AG04449 (cell line): Measurements from ENCODE around the gene KDELR1.
A peak's percentile ranks its signal among the peaks of the same experiment; 100 is the strongest.

ENCODE experiments used
- CTCF ChIA-PET: fragments of 350-600 bp; formaldehyde crosslinking; extraction: SDS; loops from one replicate; lab custom pipeline; 2021; ENCODE audit warnings: antibody characterized with exemption; lab: Yijun Ruan, JAX
- POLR2A ChIA-PET: fragments of 400-600, 350-600 bp; formaldehyde crosslinking; extraction: SDS; loops from one replicate; lab custom pipeline; 2020; ENCODE audit warnings: antibody characterized with exemption, inconsistent platforms; lab: Yijun Ruan, JAX
- DNase-seq: peaks from one replicate; pipeline ENCODE4 v3.0.0-alpha.2; 2010; ENCODE audit warnings: low read depth, low spot score
- H3K4me3 ChIP-seq: 2 replicates; pipeline ENCODE4 v1.5.1; 2011; ENCODE audit warnings: low read depth, mild to moderate bottlenecking, control low read depth, low read length
- TF ChIP-seq, protein P1 (sequence below): IDR thresholded peaks from one replicate; pipeline ENCODE4 v1.5.1; 2011; ENCODE audit warnings: mild to moderate bottlenecking, moderate library complexity, low read length, control low read depth, inconsistent platforms; ENCODE audit not compliant: insufficient read depth; ENCODE audit errors: missing control alignments

Gene KDELR1

DNA sequence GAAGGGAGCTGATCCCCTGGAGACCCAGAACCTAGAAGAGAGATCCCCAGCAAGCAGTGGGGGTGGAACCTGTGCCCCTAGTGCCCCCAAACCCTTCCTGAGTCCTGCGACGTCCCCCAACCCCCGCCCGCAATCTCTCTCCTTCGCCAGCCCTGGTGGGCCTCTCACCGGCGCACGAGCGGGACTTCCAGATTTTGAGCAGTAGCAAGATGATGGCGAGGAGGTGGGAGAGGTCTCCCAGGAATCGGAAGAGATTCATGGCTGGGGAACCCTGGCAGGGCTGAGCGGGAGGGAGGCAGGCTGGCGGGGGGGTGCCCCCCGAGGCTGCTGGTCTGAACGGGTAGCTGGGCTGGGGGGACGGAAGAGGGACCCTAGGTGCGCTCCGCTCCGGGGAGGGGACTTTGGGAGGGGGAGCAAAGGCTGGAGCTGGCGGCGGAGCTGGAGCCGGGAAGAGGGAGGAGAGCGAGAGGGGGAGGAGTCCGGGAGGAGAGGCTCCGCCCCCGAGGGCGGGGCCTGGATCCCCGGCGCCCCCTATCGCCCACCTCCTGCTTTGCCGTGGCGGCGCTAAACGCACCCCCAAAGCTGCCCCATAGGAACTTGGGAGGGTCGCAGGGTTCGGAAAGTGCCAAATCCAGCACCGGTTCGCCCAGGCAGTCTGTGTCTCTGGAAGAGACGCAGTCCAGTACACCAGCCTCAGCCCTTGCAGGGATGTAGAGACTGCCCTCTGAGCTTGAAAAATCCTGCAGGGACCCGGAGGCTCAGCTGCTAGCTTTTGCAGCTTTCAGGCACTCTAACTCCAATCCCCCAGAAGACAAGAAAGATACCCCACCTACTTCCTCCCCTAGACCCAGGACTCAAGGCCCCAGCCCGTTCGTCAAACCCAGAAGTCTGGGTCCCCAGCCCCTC, at the start of gene KDELR1:
Gene KDELR1, minus strand, starts transcription at position 452 of the 906 bp plus-strand sequence. Its CDS starts 193 bp downstream, at position 259.
- no peak for DNase-seq
- H3K4me3 ChIP-seq = peak within 1 kb of the TSS; percentile 98
- TF ChIP-seq, protein P1, sequence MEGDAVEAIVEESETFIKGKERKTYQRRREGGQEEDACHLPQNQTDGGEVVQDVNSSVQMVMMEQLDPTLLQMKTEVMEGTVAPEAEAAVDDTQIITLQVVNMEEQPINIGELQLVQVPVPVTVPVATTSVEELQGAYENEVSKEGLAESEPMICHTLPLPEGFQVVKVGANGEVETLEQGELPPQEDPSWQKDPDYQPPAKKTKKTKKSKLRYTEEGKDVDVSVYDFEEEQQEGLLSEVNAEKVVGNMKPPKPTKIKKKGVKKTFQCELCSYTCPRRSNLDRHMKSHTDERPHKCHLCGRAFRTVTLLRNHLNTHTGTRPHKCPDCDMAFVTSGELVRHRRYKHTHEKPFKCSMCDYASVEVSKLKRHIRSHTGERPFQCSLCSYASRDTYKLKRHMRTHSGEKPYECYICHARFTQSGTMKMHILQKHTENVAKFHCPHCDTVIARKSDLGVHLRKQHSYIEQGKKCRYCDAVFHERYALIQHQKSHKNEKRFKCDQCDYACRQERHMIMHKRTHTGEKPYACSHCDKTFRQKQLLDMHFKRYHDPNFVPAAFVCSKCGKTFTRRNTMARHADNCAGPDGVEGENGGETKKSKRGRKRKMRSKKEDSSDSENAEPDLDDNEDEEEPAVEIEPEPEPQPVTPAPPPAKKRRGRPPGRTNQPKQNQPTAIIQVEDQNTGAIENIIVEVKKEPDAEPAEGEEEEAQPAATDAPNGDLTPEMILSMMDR = peak; percentile 95
- CTCF ChIA-PET = interaction anchor here (0.6 to 3.2 kb wide), 60 partner anchors 8 to 217 kb away, joined by 3 to 40 read pairs (median 4); partner anchors contain the start of genes GRWD1, SYNGR4 and TMEM143
- POLR2A ChIA-PET = interaction anchor here (0.6 to 3.0 kb wide), 9 partner anchors 9 to 193 kb away, joined by 3 to 15 read pairs (median 4); partner anchors contain the start of genes GRWD1, SYNGR4 and TMEM143

DNA sequence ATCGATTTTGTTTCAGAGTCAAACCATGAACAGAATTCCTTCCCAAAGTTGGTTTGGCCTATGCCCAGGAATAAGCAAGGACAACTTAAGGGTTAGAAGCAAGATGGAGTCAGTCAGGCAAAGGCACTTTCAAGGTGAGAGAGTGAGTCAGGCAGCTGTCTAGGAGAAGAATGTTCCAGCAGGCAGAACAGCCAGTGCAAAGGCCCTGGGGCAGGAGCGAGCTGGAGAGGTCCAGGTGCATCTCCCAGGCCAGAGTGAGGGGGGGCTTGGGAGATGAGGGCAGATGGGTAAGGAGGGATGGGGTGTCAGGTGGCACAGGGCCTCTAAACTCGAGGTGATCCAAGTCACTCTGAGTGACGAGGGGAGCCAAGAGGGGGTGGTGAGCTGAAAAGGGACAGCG, 45.2 kb upstream of the KDELR1 start:
- H3K4me3 ChIP-seq = no peak overlapping the region
- no peak for DNase-seq
- TF ChIP-seq, protein P1 = no peak
- ChIA-PET CTCF (interaction anchor here (0.8 to 1.8 kb wide), 4 partner anchors 9 to 148 kb away, joined by 4 to 6 read pairs (median 6); partner anchors contain the start of gene KDELR1), POLR2A (no interaction called here)

DNA sequence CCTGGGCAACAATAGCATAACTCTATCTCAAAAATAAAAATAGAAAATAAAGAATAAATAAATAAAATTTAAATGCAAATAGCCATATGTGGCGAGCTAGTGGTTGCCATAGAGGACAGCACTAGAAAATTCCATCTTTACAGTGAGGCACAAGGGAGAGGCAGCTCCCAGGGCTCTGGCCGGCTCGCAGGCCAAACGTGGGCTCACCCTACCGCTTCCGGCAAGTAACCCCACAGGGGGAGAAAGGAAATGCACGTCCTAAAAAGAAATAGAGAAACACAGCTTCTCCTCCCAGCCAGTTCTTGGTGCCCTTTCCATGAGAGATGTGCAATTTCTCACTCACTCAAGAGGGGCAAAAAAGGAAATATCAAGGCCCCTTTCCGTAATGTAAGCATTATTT, 42.0 kb upstream of the KDELR1 start:
- ChIA-PET POLR2A (no interaction called here), CTCF (interaction anchor here (0.7 to 2.4 kb wide), 4 partner anchors 12 to 404 kb away, joined by 3 to 18 read pairs (median 5); partner anchors contain the start of genes GRWD1 and KDELR1)
- no peak overlapping the region for H3K4me3 ChIP-seq
- TF ChIP-seq, protein P1 = no peak
- DNase-seq = no peak

DNA sequence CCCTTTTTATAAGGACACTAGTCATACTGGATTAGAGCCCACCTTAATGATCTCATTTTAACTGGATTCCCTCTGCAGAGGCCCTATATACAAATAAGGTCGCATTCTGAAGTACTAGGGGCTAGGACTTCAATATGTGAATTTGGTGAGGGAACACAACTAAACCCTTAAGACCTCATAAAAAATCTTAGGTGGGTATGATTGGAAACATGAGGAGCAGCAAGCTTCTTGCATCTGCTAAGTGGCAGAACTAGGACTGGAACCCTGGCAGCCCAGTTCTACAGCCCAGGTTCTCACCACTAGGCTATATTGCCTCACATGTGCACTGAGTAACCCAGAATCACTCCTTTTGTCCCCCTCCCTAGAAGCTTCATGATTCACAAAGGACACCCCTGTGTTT, 37.3 kb upstream of the KDELR1 start:
- DNase-seq = no peak
- H3K4me3 ChIP-seq = no peak overlapping the region
- ChIA-PET CTCF (interaction anchor here (0.9 to 1.6 kb wide), 3 partner anchors 9 to 17 kb away, joined by 3 to 4 read pairs (median 4); partner anchors contain the start of gene GRWD1), POLR2A (no interaction called here)
- TF ChIP-seq, protein P1 = no peak

DNA sequence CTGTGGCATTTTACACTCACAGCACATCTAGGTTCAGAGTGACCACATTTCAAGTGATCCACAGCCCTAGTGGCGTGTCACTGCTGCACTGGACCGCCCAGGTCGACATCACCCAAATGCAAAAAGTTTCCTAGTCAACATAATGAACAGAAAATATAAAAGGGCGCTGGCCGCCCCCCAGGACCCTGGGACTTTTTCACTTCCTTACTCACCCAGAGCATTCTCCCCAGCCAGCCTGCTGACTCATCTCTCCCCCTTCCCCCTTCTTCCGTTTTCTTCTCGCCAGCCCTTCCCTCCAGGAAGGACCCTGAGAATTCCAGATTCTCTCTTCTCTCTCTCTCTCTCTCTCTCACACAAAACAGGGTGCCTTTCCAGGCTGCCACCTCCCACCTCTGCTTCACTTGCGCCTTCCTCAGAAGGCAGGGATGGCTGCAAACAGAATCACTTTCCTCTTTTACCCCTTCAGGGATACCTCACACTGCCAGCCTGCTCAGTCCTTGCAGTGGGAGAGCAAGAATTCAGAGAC, 33.4 kb upstream of the KDELR1 start:
- CTCF ChIA-PET = no interaction called here
- POLR2A ChIA-PET = no interaction called here
- TF ChIP-seq, protein P1 = no peak
- DNase-seq = no peak
- H3K4me3 ChIP-seq = no peak overlapping the region
